HG02610 (cell line): ENCODE measurements around the gene MAML2.
"Not testable (repeated sequence)": the region's sequence is repeated elsewhere in the genome, so short reads cannot be mapped to it uniquely, and the experiment has no call there.

Source experiments
- ATAC-seq: cut with Tn5 transposase; IDR thresholded peaks from one replicate; pipeline ENCODE4 v1.9.1; 2021; ENCODE audit warnings: mild to moderate bottlenecking, moderate library complexity; ENCODE audit not compliant: unreplicated experiment

Gene MAML2

GRCh38 chr11:96294289-96294688 is 48.7 kb downstream of the MAML2 start:
- no peak for ATAC-seq

DNA sequence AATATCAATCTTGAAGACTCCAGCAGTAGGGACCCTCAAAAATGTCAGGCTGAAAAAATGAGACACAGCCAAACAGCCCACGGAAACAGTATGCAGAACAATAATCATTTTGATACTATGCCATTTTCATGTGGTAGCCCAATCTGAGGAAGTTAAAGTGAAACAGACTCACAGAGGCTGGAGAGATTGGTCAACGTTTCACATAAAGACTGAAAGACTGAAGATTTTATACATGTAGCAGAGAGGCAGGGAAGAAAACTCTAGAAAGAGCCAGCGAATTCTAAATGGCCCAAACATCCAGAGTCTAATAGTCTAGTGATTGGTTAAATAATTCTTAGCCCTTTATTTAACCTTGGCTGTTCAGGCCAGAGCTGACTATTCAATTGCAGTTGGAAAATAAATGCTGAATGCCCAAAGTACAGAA is 49.4 kb downstream of the MAML2 start:
- ATAC-seq: peak; percentile 81

GRCh38 chr11:96293109-96293508 is 49.9 kb downstream of the MAML2 start:
- ATAC-seq: no peak

GRCh38 chr11:96292291-96293010 is 50.5 kb downstream of the MAML2 start:
- ATAC-seq: no peak

DNA sequence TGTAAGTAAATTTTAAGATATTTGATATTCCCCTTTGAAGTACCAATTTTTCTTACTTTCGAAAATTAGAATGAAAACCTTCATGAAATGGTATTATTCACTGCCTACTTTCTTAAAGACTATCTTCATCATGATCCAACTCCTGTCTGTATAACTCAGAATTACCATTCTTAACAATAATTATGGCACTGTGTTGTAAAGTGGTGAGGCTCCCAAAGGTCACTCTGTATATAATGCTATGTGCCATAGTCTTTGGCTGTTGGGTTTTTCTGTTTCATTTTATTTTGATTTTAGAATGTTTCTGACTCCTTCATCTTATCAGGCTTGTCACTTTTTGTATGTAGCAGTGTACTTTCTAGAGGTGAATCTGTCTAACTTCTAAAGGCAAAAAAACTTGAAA is 52.4 kb downstream of the MAML2 start:
- ATAC-seq: no peak

- ATAC-seq: no peak
These were observed 53.0 kb downstream of the MAML2 start for GRCh38 chr11:96290031-96290430.

DNA sequence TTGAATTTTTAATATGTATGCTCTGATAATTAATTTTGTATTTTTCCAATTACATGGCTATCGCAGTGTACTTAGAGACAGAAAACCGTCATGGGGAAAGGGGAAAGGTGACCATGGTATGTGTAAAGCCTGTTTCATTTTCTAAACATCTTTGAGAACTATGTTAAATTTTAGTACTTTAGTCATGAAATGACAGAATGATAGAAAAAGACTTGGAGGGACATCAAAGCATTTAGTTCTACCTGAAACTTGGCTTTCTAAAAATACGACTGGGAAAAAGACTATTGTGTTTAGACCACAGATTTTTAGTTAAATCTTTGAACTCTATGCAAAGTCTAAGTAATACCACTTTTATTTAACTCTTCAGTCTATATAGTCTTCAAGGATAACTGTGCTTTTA is 54.1 kb downstream of the MAML2 start:
- peak; percentile 54 for ATAC-seq

GRCh38 chr11:96287822-96288439 is 55.1 kb downstream of the MAML2 start:
- ATAC-seq: no peak

- not testable (repeated sequence) for ATAC-seq
These were observed 57.0 kb downstream of the MAML2 start for GRCh38 chr11:96285985-96286384.

DNA sequence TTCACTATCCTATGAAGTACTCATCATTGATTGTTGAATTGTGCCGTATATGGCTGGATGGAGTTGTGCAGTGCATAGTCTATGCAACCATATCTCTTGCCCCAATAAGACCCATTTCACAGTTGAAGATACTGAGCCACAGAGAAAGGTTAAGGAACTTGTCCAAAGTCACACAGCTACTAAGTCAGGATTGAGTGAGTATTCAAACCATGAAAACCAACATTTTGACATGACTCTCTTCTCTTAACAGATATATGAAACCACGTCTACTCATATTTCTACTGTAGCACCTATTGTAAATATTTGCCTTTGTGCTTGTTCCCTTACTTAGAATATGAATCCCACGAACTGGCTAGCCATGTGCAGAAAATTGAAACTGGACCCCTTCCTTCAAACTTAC is 58.1 kb downstream of the MAML2 start:
- peak; percentile 58 for ATAC-seq

DNA sequence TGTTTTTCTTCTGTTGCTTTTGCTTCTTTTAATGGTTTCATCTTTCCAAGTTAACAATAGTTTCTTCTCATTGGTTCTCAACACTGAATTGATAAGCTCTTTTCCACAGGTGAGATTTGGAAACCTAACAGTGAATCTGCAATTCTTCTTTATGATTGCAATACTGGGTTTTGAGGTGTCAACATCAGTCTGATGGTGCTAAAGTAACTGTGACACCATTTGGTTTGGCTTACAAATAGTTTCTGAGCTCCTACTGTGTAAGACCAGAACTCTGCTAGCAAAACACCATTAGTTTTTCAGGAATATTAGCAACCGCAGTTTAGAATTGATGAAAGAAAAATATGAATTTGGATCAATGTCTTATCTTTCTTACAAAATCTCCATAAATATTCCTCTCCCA is 58.6 kb downstream of the MAML2 start:
- ATAC-seq: no peak

DNA sequence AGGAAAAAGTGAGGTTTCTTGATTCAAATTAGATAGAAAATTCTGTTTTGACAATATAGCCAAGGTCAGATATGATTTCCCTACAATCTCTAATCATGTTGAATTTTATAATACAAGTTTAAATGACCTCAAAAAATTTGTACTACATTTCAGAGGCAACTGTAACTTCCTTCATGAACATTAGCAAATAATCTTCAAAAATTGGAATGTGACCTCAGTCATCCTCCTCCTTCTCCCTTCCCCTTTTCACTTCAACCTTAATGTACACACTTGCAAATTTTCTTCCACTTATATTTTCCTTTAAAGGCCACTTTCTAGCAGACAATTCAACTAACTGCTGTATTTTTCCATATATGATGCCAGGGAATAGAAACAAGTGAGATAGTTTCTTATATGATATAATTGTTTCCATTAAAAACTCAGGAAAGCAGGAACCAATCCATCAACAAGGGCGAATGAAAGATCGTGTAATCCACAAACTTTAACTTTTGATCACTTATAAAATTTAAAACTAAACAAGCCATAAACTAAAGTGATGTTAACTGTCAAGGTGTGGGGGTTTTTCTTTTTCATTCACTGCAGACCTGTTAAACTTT is 60.3 kb downstream of the MAML2 start:
- no peak for ATAC-seq

DNA sequence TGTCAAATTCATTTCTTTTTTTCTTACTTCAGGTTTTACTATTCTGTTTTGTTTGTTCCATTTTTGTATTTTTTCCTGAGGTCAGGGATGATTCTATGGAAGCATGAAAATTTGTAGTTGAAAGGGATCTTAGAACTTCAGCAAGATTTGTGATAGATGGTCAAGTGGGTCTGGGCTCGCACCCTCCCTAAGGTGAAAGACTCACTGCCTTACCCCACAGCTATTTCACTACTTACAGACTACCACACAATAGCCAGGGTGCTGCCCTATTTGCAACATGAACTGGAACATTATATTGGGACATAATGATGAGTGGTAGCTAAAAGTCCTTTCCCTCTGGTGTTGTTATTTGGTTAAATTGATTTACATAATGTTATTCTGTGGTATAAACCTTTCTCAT is 62.6 kb downstream of the MAML2 start:
- no peak for ATAC-seq

GRCh38 chr11:96279896-96280290 is 63.1 kb downstream of the MAML2 start:
- no peak for ATAC-seq

DNA sequence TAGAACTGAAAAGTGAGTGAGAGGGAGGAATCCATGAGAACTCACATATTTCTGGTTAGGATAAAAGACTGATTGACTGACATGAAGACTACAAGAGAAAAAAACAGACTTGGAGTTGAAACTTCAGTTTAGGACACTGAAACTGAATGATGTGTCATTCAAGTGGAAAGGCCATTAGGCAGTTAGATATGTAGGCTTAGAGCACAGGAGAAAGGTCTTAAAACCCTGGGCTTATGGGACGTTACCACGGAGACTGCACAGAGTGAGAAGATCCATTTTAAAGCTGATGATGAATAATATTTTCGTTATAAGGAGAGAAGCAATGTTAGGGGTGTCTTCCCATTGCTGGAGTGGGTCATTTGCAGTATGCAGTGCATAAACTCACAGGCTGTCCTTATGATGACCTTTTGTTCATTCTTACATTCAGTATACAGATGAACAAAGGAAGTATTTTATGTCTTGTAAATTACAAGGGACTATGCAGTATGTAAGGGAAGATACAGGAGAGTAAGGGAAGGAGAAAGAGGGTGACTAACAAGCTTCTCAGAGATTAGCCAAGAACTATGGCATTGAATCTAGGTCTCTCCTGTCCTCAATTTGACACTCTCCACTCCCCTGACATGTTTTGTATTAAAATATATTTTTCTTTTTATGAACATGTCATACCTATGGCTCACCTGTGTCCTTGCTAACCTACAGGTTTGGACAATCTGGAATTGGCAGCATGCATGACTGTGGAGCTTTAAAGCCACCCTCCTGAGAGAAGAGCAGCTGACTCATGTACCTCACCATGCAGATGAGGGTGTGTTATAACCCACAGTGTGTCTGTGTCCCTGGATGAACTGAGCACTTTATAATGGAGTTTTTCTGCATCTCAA is 63.7 kb downstream of the MAML2 start:
- peak; percentile 38 for ATAC-seq

DNA sequence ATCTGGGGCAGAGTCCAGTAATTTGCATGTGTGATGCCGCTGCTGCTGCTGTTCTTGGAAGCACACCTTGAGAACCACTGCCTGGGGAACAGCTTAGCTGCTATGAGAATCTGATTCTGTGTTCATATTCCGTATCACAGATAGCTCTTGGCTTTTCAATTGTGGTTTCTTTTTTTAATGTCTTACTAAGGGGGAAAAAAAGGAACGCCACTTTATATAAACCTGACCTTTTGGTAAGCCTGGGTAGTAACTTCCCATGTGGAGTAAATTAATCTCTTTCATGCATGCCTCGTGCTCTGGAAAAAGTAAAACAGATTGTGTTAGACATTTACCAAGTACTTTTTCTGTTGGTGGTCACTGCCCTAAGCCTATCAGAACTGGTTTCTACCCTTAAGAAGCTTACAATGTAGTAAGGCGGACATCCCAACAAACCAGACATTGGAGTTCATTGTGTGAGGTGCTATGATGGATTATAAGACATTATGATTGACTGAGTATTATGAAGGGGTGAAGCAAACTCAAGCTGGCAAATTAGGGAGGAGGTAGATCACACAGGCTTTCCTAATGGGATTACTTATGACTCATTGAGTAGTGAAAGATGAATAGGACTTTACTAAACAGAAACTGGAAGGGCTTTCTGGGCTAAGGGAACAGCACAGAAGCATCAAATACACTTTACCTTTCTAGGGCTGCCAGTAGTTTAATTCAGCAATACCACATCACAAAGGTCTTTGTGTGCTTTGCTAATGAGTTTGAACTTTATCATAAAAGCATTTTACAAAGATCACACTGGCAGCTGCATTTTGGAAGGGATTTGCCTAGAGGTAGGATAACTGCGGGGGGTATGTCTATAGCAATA is 64.7 kb downstream of the MAML2 start:
- ATAC-seq: no peak

DNA sequence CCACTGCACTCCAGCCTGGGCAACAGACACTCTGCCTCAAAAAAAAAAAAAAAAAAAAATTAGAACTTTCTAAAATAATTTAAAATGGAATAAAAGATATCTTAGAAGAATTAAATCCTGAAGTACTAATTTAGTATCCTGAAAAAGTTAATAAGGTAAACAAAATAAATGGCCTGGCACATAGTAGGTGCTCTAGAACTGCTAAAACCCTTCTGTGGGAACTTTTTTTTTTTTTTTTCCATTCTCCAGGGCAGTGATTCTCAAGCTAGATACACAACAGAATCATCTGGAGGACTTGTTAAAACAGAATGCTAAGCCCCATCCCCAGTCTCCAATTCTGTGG is 65.3 kb downstream of the MAML2 start:
- no peak for ATAC-seq

GRCh38 chr11:96276836-96277235 is 66.2 kb downstream of the MAML2 start:
- ATAC-seq: no peak

- ATAC-seq: no peak
These were observed 67.0 kb downstream of the MAML2 start for GRCh38 chr11:96275801-96276594.

DNA sequence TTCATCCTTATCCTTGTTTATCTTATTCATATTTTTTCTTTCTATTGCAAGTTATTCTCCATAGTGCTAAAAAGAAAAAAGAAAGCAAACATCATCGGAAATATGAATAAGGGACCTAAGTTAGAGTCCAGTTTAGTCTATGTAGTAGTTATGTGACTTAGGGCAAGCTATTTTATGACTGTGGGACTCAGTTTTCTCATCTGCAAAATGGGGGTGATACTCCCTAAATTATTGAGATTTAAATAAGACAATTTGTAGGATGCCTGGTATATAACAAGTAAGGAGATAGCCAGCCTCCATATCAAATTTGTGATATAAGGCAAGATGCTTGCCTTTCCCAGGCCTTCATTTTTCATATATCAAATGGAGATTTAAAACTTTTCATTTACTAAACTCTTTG is 69.5 kb downstream of the MAML2 start:
- no peak for ATAC-seq
